Measurements from ENCODE around the gene NR3C1. TPM values are rescaled to one million over a fixed set of nuclear protein-coding genes. Genes with fewer than 3 reads are reported as not detected.

Gene NR3C1
- total and polyA plus RNA-seq, 8 donors = 6.5 to 42.2 (median 27.1) TPM

DNA sequence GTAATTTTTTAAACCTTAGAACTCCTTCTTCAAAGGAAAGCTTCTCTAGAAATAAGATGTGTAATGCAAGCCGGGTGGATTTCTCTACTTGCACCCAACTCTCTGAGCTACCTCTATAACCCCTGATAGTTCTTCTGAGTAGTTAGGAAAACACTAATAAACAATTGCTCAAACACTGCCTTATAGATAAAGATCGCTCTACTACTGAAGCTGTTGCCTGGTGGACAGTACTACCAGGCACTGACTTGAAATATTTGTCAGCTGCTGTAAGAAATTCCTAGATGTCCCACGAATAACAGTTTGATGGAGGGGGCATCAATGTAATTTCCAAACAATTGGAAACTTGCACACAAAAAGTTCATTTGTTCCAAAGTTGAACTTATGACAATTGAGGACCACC is 42.0 kb downstream of the NR3C1 start:
- WGBS, 2 donors = 71 to 72% methylated on average over 3 of the region's 3 CpGs
- Histone ChIP-seq H3K27ac (no peak overlapping the region), H3K4me1 (peaks cover 8 to 28% (median 14%) of the 10 kb centered on the region in 3 donors), H3K9me3 (no peaks in the 10 kb centered on the region), H3K27me3 (no peaks in the 10 kb centered on the region), H3K4me3 (no peak overlapping the region), H3K36me3 (no peaks in the 10 kb centered on the region)
- FAIRE-seq (no peak), ATAC-seq (no peak), DNase-seq (no peak)
- intact Hi-C loops (cut with DNase I) = no loop called here
- TF ChIP-seq CTCF (IDR thresholded peaks at IDR 0.05) = no peak

GRCh38 chr5:143360755-143361154 is 42.7 kb downstream of the NR3C1 start:
- ATAC-seq (no peak), FAIRE-seq (no peak), DNase-seq (no peak)
- intact Hi-C loops (cut with DNase I) = no loop called here
- H3K27me3 ChIP-seq = no peaks in the 10 kb centered on the region
- no peak overlapping the region for H3K27ac ChIP-seq
- no peaks in the 10 kb centered on the region for H3K36me3 ChIP-seq
- H3K4me1 ChIP-seq = peaks cover 12 to 35% (median 16%) of the 10 kb centered on the region in 3 donors
- no peak overlapping the region for H3K4me3 ChIP-seq
- no peak for TF ChIP-seq CTCF (IDR thresholded peaks at IDR 0.05)
- no peaks in the 10 kb centered on the region for H3K9me3 ChIP-seq

GRCh38 chr5:143359869-143360268 is 43.6 kb downstream of the NR3C1 start:
- ATAC-seq (no peak), DNase-seq (no peak), FAIRE-seq (no peak)
- Histone ChIP-seq H3K4me3 (no peak overlapping the region), H3K9me3 (no peaks in the 10 kb centered on the region), H3K36me3 (no peaks in the 10 kb centered on the region), H3K27me3 (no peaks in the 10 kb centered on the region), H3K4me1 (peaks cover 20 to 42% (median 25%) of the 10 kb centered on the region in 3 donors), H3K27ac (no peak overlapping the region)
- WGBS, 2 donors = 90 to 98% methylated on average over 2 of the region's 2 CpGs
- no peak for TF ChIP-seq CTCF (IDR thresholded peaks at IDR 0.05)
- intact Hi-C loops (cut with DNase I) = no loop called here

DNA sequence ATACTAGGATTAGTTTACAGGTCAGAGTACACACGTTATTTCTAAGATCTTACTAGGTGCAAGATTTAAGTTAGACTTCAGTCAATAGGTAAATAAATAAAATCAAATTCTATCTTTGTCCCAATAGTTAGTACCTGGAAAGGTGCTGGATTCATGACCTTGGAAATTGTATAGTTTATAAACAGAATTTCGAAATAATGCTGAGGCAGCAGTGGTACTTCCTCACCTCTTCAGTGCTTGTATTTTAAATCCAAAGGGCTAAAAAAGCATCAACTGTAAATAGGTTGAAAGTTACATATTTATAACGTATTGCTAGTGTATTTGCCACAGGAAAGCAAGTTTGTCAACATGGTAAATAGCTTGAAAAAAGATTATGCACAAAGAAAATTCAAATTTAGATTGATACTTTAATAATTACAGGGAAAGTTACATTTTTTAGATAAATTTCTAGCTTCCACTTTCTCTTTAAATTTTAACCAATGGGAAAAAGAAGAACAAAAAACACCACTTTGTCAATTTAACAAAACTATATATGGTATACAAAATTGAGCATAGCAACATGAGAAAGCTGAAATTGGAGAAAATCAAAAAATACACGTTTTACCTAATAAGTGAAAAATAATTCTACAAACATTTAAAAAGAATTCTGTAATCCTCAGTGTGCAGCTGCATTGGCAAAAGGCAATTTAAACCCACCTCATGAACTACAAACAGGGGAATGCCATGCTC is 46.5 kb downstream of the NR3C1 start:
- no peaks in the 10 kb centered on the region for H3K9me3 ChIP-seq
- no peak overlapping the region for H3K27ac ChIP-seq
- WGBS, 2 donors = 30 to 31% methylated on average over 4 of the region's 4 CpGs
- no peak for DNase-seq
- no peak for TF ChIP-seq CTCF (IDR thresholded peaks at IDR 0.05)
- no peak for ATAC-seq
- FAIRE-seq = no peak
- H3K4me3 ChIP-seq = no peak overlapping the region
- no peaks in the 10 kb centered on the region for H3K27me3 ChIP-seq
- no peaks in the 10 kb centered on the region for H3K36me3 ChIP-seq
- peaks cover 20 to 42% (median 37%) of the 10 kb centered on the region in 3 donors for H3K4me1 ChIP-seq
- intact Hi-C loops (cut with DNase I) = no loop called here

GRCh38 chr5:143355710-143356109 is 47.8 kb downstream of the NR3C1 start:
- H3K36me3 ChIP-seq = no peaks in the 10 kb centered on the region
- no peaks in the 10 kb centered on the region for H3K9me3 ChIP-seq
- no peak overlapping the region for H3K4me3 ChIP-seq
- FAIRE-seq = peak; percentile 37
- H3K27ac ChIP-seq = no peak overlapping the region
- peak; percentile 85 to 92 (median 88) for ATAC-seq
- DNase-seq = peak in 4 of 6 donors; percentile 44 to 71 (median 58)
- H3K27me3 ChIP-seq = no peaks in the 10 kb centered on the region
- intact Hi-C loops (cut with DNase I) = no loop called here
- H3K4me1 ChIP-seq = peaks cover 20 to 42% (median 39%) of the 10 kb centered on the region in 3 donors
- no peak for TF ChIP-seq CTCF (IDR thresholded peaks at IDR 0.05)
